Measurements from ENCODE around the gene SHROOM2.

SHROOM2 gene

GRCh38 chrX:9866633-9867032 lies 80.4 kb downstream of the SHROOM2 start:
- no peak for DNase-seq

- DNase-seq = no peak
These were observed 81.0 kb downstream of the SHROOM2 start for GRCh38 chrX:9867226-9867625.

- no peak for DNase-seq
These were observed 81.5 kb downstream of the SHROOM2 start for GRCh38 chrX:9867753-9868152.

- no peak for DNase-seq
These were observed 85.6 kb downstream of the SHROOM2 start for GRCh38 chrX:9871701-9872268.

GRCh38 chrX:9873360-9873759 lies 87.1 kb downstream of the SHROOM2 start:
- DNase-seq = no peak

- peak; percentile 17 for DNase-seq
These were observed 87.7 kb downstream of the SHROOM2 start for GRCh38 chrX:9873952-9874351.

- DNase-seq = no peak
These were observed 88.3 kb downstream of the SHROOM2 start for GRCh38 chrX:9874483-9874882.

- no peak for DNase-seq
These were observed 89.6 kb downstream of the SHROOM2 start for GRCh38 chrX:9875801-9876200.

- no peak for DNase-seq
These were observed 90.0 kb downstream of the SHROOM2 start for GRCh38 chrX:9876201-9876600.

- peak; percentile 66 for DNase-seq
These were observed 92.1 kb downstream of the SHROOM2 start for GRCh38 chrX:9878146-9878820.

GRCh38 chrX:9880237-9880636 lies 94.0 kb downstream of the SHROOM2 start:
- DNase-seq = no peak

GRCh38 chrX:9880870-9881269 lies 94.6 kb downstream of the SHROOM2 start:
- no peak for DNase-seq

GRCh38 chrX:9882669-9883446 lies 96.6 kb downstream of the SHROOM2 start:
- DNase-seq = no peak

GRCh38 chrX:9884031-9884779 lies 98.0 kb downstream of the SHROOM2 start:
- DNase-seq = no peak

- DNase-seq = peak; percentile 22
These were observed 98.9 kb downstream of the SHROOM2 start for GRCh38 chrX:9885150-9885549.

GRCh38 chrX:9887659-9888297 lies 101.5 kb downstream of the SHROOM2 start:
- no peak for DNase-seq

- no peak for DNase-seq
These were observed 102.8 kb downstream of the SHROOM2 start for GRCh38 chrX:9888953-9889470.

- DNase-seq = no peak
These were observed 104.5 kb downstream of the SHROOM2 start for GRCh38 chrX:9890681-9891091.

GRCh38 chrX:9895225-9895912 lies 109.1 kb downstream of the SHROOM2 start:
- no peak for DNase-seq

- DNase-seq = no peak
These were observed 111.5 kb downstream of the SHROOM2 start for GRCh38 chrX:9897761-9898161.

GRCh38 chrX:9899640-9900111 lies 113.4 kb downstream of the SHROOM2 start:
- DNase-seq = no peak

GRCh38 chrX:9902656-9903055 lies 116.4 kb downstream of the SHROOM2 start:
- no peak for DNase-seq

Measured in NCI-H1105 (cell line).